BLaER1 treated with 17β-estradiol and CSF1 and Interleukin-3, amounts not matched to agents 10 nM and 100 nM (cell line): ENCODE results near the gene ZSCAN26.
A peak's percentile ranks its signal among the peaks of the same experiment; 100 is the strongest.

Source experiments
- H3K27ac ChIP-seq, 11 experiments: shearing (Covaris generic); formaldehyde crosslinking; 2 replicates each; pipeline ENCODE4 v1.8.1; 2022
- H3K27me3 ChIP-seq, 11 experiments: shearing (Covaris generic); formaldehyde crosslinking; 2 replicates each; pipeline ENCODE4 v1.8.1; 2022
- H3K36me3 ChIP-seq, 11 experiments: shearing (Covaris generic); formaldehyde crosslinking; 2 replicates each; pipeline ENCODE4 v1.8.1; 2022
- H3K4me1 ChIP-seq, 10 experiments: shearing (Covaris generic); formaldehyde crosslinking; 2 replicates each; pipeline ENCODE4 v1.8.1; 2022
- H3K4me2 ChIP-seq, 11 experiments: shearing (Covaris generic); formaldehyde crosslinking; 2 replicates each; pipeline ENCODE4 v1.8.1; 2022
- H3K4me3 ChIP-seq, 10 experiments: shearing (Covaris generic); formaldehyde crosslinking; 2 replicates each; pipeline ENCODE4 v1.8.1; 2022
- H3K9ac ChIP-seq, 11 experiments: shearing (Covaris generic); formaldehyde crosslinking; 2 replicates each; pipeline ENCODE4 v1.8.1; 2022
- H3K9me3 ChIP-seq, 11 experiments: shearing (Covaris generic); formaldehyde crosslinking; replicated peaks in 1 of 11; 2 replicates each; pipeline ENCODE4 v1.8.1; 2022
- H4K20me1 ChIP-seq, 11 experiments: shearing (Covaris generic); formaldehyde crosslinking; 2 replicates each; pipeline ENCODE4 v1.8.1; 2022
- Cebpa-rat ChIP-seq, 11 experiments: shearing (Covaris generic); IDR thresholded peaks; 2 replicates each; pipeline ENCODE4 v1.8.1; 2022

ZSCAN26 gene

DNA sequence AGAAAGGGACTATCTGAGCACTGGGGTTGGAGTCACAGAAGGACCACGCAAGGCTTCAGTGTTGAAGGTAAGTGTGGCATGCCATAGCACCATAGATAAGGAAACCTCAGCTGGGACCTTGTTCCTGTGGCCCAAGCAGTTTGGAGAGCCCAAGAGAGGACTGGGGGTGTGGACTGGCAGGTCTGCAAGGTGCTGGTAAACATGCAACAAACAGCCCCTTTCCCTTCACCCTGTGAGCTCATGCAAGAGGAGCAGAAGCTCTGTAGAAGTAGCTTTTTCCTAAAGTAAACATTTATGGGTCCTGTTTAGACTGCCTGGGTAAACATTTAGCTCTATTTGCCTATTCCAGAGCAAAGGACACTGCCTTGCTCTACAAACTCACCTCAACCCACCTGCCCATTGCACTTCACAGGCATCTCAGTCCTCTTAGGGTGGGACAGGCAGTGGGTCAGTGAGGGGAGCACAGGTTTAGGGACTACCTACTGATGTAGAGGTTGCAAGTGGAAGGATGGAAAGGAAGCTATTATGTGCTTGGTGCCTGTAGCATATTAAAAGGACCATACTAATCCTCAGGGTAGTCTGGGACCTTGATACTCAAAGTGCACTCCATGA lies 57.0 kb downstream of the ZSCAN26 start:
- no peak overlapping the region for H3K27ac ChIP-seq
- peaks cover 20 to 38% (median 27%) of the 10 kb centered on the region in 11 experiments; a peak in 21 of 22 replicates for H3K36me3 ChIP-seq
- H3K9me3 ChIP-seq: peaks cover 57 to 87% (median 76%) of the 10 kb centered on the region in 11 experiments

DNA sequence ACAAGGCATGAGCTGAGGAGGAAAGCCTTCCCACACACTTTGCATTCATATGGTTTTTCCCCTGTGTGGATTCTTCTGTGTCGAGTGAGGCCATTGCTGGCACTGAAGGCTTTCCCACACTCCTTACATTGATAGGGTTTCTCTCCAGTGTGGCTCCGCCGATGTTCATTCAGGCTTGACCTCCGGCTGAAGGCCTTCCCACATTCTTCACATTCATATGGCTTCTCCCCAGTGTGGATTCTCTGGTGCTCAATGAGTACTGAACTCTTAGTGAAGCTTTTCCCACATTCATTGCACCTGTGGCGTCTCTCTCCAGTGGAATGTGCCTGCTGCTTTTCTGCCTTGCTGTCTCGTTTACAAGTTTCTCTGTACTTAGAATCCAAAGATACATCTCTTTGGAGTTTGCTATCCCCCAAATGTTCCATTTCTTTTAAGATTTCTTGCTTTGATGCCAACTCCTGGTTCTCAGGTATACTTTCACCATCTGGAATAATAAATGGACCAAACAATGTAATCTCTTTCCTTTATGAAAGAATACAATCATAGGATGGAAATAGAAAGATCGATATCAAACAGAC lies 59.5 kb downstream of the ZSCAN26 start:
- Histone ChIP-seq H3K4me3 (peak overlapping the region in 7 of 10 experiments; percentile 3 to 29 (median 17); a peak in 5 of 20 replicates), H3K4me2 (no peak overlapping the region), H3K27ac (no peak overlapping the region), H3K9me3 (peaks cover 81 to 95% (median 84%) of the 10 kb centered on the region in 11 experiments), H3K36me3 (peaks cover 20 to 46% (median 29%) of the 10 kb centered on the region in 11 experiments; a peak in 21 of 22 replicates), H4K20me1 (no peaks in the 10 kb centered on the region), H3K27me3 (no peaks in the 10 kb centered on the region), H3K9ac (no peak overlapping the region), H3K4me1 (no peaks in the 10 kb centered on the region)
- no peak for TF ChIP-seq Cebpa-rat (IDR thresholded peaks at IDR 0.05)

More for the DNA sequence above, 57.0 kb downstream of the ZSCAN26 start:
- H3K4me3 ChIP-seq: no peak overlapping the region
- H4K20me1 ChIP-seq: no peaks in the 10 kb centered on the region
- H3K4me1 ChIP-seq: no peaks in the 10 kb centered on the region
- no peak overlapping the region for H3K4me2 ChIP-seq
- no peaks in the 10 kb centered on the region for H3K27me3 ChIP-seq
- TF ChIP-seq Cebpa-rat (IDR thresholded peaks at IDR 0.05): no peak
- H3K9ac ChIP-seq: no peak overlapping the region
